ENCODE measurements around the gene SAP130. TPM values are rescaled to one million over a fixed set of nuclear protein-coding genes. Genes with fewer than 3 reads are reported as not detected.

SAP130 gene
- total RNA-seq (2014; rRNA removed; shearing (Covaris generic)): 10.5 and 19.8 TPM in 2 replicates

GRCh38 chr2:128027801-128028667 is at the start of gene SAP130:
Gene SAP130 (minus strand): TSS chr2:128028059. CDS start chr2:128026292, 1,767 bp downstream.
- peak; percentile 96 for DNase-seq (ENCODE audit: low spot score)

- no peak for DNase-seq (ENCODE audit: low spot score)
Measured at GRCh38 chr2:128076461-128077106, 48.7 kb upstream of the SAP130 start.

GRCh38 chr2:128073278-128073677 is 45.4 kb upstream of the SAP130 start:
- no peak for DNase-seq (ENCODE audit: low spot score)

- DNase-seq (ENCODE audit: low spot score): peak; percentile 11
Measured at GRCh38 chr2:128069769-128070168, 41.9 kb upstream of the SAP130 start.

- DNase-seq (ENCODE audit: low spot score): no peak
Measured at GRCh38 chr2:128064353-128064752, 36.5 kb upstream of the SAP130 start.

- no peak for DNase-seq (ENCODE audit: low spot score)
Measured at GRCh38 chr2:128062571-128062970, 34.7 kb upstream of the SAP130 start.

GRCh38 chr2:128058114-128058513 is 30.3 kb upstream of the SAP130 start:
- no peak for DNase-seq (ENCODE audit: low spot score)

- no peak for DNase-seq (ENCODE audit: low spot score)
Measured at GRCh38 chr2:128057334-128057733, 29.5 kb upstream of the SAP130 start.

GRCh38 chr2:128054104-128054885 is 26.4 kb upstream of the SAP130 start:
- no peak for DNase-seq (ENCODE audit: low spot score)

- DNase-seq (ENCODE audit: low spot score): no peak
Measured at GRCh38 chr2:128053331-128053730, 25.5 kb upstream of the SAP130 start.

- DNase-seq (ENCODE audit: low spot score): no peak
Measured at GRCh38 chr2:128043041-128043440, 15.2 kb upstream of the SAP130 start.

GRCh38 chr2:128041561-128041960 is 13.7 kb upstream of the SAP130 start:
- no peak for DNase-seq (ENCODE audit: low spot score)

GRCh38 chr2:128040166-128040771 is 12.4 kb upstream of the SAP130 start:
- DNase-seq (ENCODE audit: low spot score): peak; percentile 14

- DNase-seq (ENCODE audit: low spot score): no peak
Measured at GRCh38 chr2:128039535-128039934, 11.7 kb upstream of the SAP130 start.

GRCh38 chr2:128038411-128038810 is 10.6 kb upstream of the SAP130 start:
- DNase-seq (ENCODE audit: low spot score): no peak

GRCh38 chr2:128037649-128038048 is 9.8 kb upstream of the SAP130 start:
- no peak for DNase-seq (ENCODE audit: low spot score)

GRCh38 chr2:128036748-128037607 is 9.1 kb upstream of the SAP130 start:
- DNase-seq (ENCODE audit: low spot score): no peak

- DNase-seq (ENCODE audit: low spot score): no peak
Measured at GRCh38 chr2:128032092-128032491, 4.2 kb upstream of the SAP130 start.

GRCh38 chr2:128028668-128029054 is 802 bp upstream of the SAP130 start:
- DNase-seq (ENCODE audit: low spot score): peak; percentile 19

GRCh38 chr2:128027278-128027800 is 520 bp downstream of the SAP130 start:
- DNase-seq (ENCODE audit: low spot score): peak; percentile 97

Data from HT-29 (cell line).